Right lobe of liver (tissue), 6 donors: ENCODE measurements around the gene RPL31. TPM values are rescaled to one million over a fixed set of nuclear protein-coding genes. Genes with fewer than 3 reads are reported as not detected.

Experiments used
- ATAC-seq, 4 donors: fragments of 200-7000 bp; cut with Tn5 transposase; one replicate each; pipeline ENCODE4 v1.9.1; 2020; ENCODE audit warnings: mild to moderate bottlenecking in 4 of 4, moderate library complexity in 4 of 4
- DNase-seq, 3 donors: peaks; one replicate each; pipeline ENCODE4 v3.0.0-alpha.2; 2020
- H3K27ac ChIP-seq, 3 donors: fragments of 200-600 bp; one replicate each; pipeline ENCODE4 v1.8.0; 2022
- H3K27me3 ChIP-seq, 2 donors: fragments of 200-600 bp; one replicate each; pipeline ENCODE4 v1.8.0; 2022
- H3K36me3 ChIP-seq, 4 donors: fragments of 200-600 bp; sonication (generic) in 1 of 4; one replicate each; pipeline versions ENCODE4 v1.5.1 to v1.8.0; 2017 to 2022; ENCODE audit warnings: control low read depth in 1 of 4
- H3K4me1 ChIP-seq, 4 donors: fragments of 200-600 bp; sonication (generic) in 1 of 4; one replicate each; pipeline versions ENCODE4 v1.5.1 to v1.8.0; 2017 to 2022; ENCODE audit warnings: control low read depth in 1 of 4
- H3K4me3 ChIP-seq, 3 donors: fragments of 200-600 bp; one replicate each; pipeline ENCODE4 v1.8.0; 2022
- H3K9me3 ChIP-seq, 4 donors: fragments of 200-600 bp; sonication (generic) in 1 of 4; one replicate each; pipeline versions ENCODE4 v1.5.1 to v1.8.0; 2017 to 2022; ENCODE audit warnings: control low read depth in 1 of 4
- POLR2A ChIP-seq: fragments of 450-650 bp; IDR thresholded peaks from one replicate; pipeline ENCODE4 v1.6.1; 2017; ENCODE audit warnings: antibody characterized with exemption, mild to moderate bottlenecking
- WGBS: methylation state at CpG from one replicate; pipeline ENCODE4 v1.1.6; 2018; ENCODE audit warnings: low coverage, low lambda C conversion rate; ENCODE audit not compliant: insufficient coverage; ENCODE audit errors: missing lambda C conversion rate; 5-methylcytosine and 5-hydroxymethylcytosine counted together
- intact Hi-C, 2 donors: fragments of 100-400 bp; cut with DNase I; formaldehyde crosslinking; loops; one replicate each; pipeline versions ENCODE4 v1.11.2 to v1.14.1; 2022
- total RNA-seq, 6 experiments: library from RNA; depleted of rRNA in 2 of 6; stranded (reverse); fragments of >200 nt in 2 of 6; fragmentation: NEBNext Ultra II Directional in 3 of 6; extraction: Animal tissue kit (Norgen Biotek cat#: 25700) in 3 of 6; gene quantifications; one replicate each; pipeline versions ENCODE4 v1.1.0 to v1.2.4, GENCODE V29; 2016 to 2023
- TF ChIP-seq, protein P1 (sequence below), 4 donors: fragments of 200-600 bp in 3 of 4; fragments of 450-650 bp in 1 of 4; IDR thresholded peaks; one replicate each; pipeline versions ENCODE4 v1.5.1 to v1.8.0; 2016 to 2022; ENCODE audit warnings: antibody characterized with exemption in 4 of 4, mild to moderate bottlenecking in 2 of 4
- donor health status: DM: no; HTN: yes; CAD: no.
- donor health status: DM: no; HTN: no; CAD: no.
- donor health status: DM: no; HTN: no; CAD: no.
- donor health status: DM: no; HTN: yes; CAD: no.
- donor health status: DM: no; HTN: yes; CAD: no.

Gene RPL31
- total RNA-seq, 6 experiments from 2014 or later: 363 to 497 (median 443) TPM

- WGBS: 90% methylated on average over 9 of the region's 12 CpGs
- ATAC-seq (no peak), DNase-seq (no peak)
- Histone ChIP-seq H3K27ac (no peak overlapping the region), H3K9me3 (no peaks in the 10 kb centered on the region), H3K4me3 (no peak overlapping the region), H3K27me3 (no peaks in the 10 kb centered on the region), H3K4me1 (no peaks in the 10 kb centered on the region), H3K36me3 (peaks cover 0 to 25% (median 2%) of the 10 kb centered on the region in 4 donors)
- no peak for TF ChIP-seq POLR2A
- intact Hi-C loops: loop anchor here (5.0 to 10.0 kb wide), 3 partner anchors 253 to 365 kb away; no protein-coding TSS in a partner anchor
These were observed 22.0 kb upstream of the RPL31 start for GRCh38 chr2:100980046-100980445.

DNA sequence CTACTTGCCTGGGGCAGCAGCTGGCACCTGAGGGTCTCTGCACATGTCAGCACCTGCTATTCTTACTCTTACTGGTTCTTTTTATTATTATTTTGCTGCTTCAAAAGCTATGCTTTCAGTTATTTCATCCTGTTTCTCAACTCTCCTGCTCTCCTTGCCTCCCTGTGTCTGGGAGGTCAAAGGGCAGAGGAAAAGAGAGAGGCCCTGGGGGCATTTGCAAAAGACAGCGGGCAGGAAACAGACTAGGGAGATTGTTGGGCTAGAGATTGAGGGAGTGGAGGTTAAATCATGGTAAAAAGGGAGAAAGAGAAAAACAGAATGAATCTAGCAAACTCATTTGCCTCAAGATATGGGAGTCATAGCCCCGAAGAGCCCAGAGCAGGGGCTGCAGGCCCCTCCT lies 21.1 kb upstream of the RPL31 start:
- DNase-seq: no peak

GRCh38 chr2:100982431-100982861 lies 19.6 kb upstream of the RPL31 start:
- 66% methylated on average over 5 of the region's 8 CpGs for WGBS
- no peaks in the 10 kb centered on the region for H3K4me1 ChIP-seq
- H3K4me3 ChIP-seq: no peak overlapping the region
- intact Hi-C loops: loop anchor here (5.0 to 10.0 kb wide), 3 partner anchors 255 to 368 kb away; no protein-coding TSS in a partner anchor
- H3K9me3 ChIP-seq: no peaks in the 10 kb centered on the region
- TF ChIP-seq, protein P1, sequence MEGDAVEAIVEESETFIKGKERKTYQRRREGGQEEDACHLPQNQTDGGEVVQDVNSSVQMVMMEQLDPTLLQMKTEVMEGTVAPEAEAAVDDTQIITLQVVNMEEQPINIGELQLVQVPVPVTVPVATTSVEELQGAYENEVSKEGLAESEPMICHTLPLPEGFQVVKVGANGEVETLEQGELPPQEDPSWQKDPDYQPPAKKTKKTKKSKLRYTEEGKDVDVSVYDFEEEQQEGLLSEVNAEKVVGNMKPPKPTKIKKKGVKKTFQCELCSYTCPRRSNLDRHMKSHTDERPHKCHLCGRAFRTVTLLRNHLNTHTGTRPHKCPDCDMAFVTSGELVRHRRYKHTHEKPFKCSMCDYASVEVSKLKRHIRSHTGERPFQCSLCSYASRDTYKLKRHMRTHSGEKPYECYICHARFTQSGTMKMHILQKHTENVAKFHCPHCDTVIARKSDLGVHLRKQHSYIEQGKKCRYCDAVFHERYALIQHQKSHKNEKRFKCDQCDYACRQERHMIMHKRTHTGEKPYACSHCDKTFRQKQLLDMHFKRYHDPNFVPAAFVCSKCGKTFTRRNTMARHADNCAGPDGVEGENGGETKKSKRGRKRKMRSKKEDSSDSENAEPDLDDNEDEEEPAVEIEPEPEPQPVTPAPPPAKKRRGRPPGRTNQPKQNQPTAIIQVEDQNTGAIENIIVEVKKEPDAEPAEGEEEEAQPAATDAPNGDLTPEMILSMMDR (IDR thresholded peaks at IDR 0.05): no peak
- TF ChIP-seq POLR2A: no peak
- ATAC-seq (no peak), DNase-seq (no peak)
- no peak overlapping the region for H3K27ac ChIP-seq
- H3K27me3 ChIP-seq: no peaks in the 10 kb centered on the region
- H3K36me3 ChIP-seq: peaks cover 0 to 9% (median 0%) of the 10 kb centered on the region in 4 donors

More for the DNA sequence above, 21.1 kb upstream of the RPL31 start:
- H3K36me3 ChIP-seq: peaks cover 0 to 17% (median 0%) of the 10 kb centered on the region in 4 donors
- no peak overlapping the region for H3K27ac ChIP-seq
- no peak overlapping the region for H3K4me3 ChIP-seq
- no peaks in the 10 kb centered on the region for H3K4me1 ChIP-seq
- ATAC-seq: no peak
- whole genome bisulfite sequencing: 76% methylated on average over 2 of the region's 2 CpGs
- no peak for TF ChIP-seq POLR2A
- TF ChIP-seq, protein P1 (IDR thresholded peaks at IDR 0.05): no peak
- H3K27me3 ChIP-seq: no peaks in the 10 kb centered on the region
- intact Hi-C loops: loop anchor here (5.0 to 10.0 kb wide), 3 partner anchors 254 to 366 kb away; no protein-coding TSS in a partner anchor
- no peaks in the 10 kb centered on the region for H3K9me3 ChIP-seq

DNA sequence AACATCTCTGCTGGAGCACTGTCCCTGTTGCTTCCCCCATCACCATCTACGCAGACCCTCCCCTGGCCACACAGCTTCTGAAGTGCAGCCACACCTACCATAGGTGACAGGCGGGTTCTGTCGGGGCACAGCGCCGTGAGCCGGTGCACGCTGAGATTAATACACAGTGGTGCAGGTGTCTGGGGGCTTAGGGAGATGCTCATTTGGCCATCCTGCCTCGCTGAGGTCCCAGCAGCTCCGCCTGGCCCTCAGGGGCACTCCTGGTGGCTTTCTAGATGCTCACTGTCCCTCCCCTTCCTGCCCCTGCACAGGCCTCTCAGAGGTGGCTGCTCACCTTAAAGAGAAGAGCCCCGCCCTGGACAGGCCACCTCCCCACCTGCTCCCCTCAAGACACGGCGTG lies 18.9 kb upstream of the RPL31 start:
- no peaks in the 10 kb centered on the region for H3K27me3 ChIP-seq
- no peak for TF ChIP-seq POLR2A
- TF ChIP-seq, protein P1 (IDR thresholded peaks at IDR 0.05): no peak
- 92% methylated on average over 9 of the region's 12 CpGs for WGBS
- DNase-seq (no peak), ATAC-seq (peak in 2 of 4 donors; percentile 6)
- intact Hi-C loops: loop anchor here (5.0 to 10.0 kb wide), 3 partner anchors 256 to 368 kb away; no protein-coding TSS in a partner anchor
- H3K4me1 ChIP-seq: no peaks in the 10 kb centered on the region
- no peak overlapping the region for H3K4me3 ChIP-seq
- H3K9me3 ChIP-seq: no peaks in the 10 kb centered on the region
- H3K36me3 ChIP-seq: peaks cover 0 to 6% (median 0%) of the 10 kb centered on the region in 4 donors
- H3K27ac ChIP-seq: peak overlapping the region in 1 of 3 donors; percentile 47

DNA sequence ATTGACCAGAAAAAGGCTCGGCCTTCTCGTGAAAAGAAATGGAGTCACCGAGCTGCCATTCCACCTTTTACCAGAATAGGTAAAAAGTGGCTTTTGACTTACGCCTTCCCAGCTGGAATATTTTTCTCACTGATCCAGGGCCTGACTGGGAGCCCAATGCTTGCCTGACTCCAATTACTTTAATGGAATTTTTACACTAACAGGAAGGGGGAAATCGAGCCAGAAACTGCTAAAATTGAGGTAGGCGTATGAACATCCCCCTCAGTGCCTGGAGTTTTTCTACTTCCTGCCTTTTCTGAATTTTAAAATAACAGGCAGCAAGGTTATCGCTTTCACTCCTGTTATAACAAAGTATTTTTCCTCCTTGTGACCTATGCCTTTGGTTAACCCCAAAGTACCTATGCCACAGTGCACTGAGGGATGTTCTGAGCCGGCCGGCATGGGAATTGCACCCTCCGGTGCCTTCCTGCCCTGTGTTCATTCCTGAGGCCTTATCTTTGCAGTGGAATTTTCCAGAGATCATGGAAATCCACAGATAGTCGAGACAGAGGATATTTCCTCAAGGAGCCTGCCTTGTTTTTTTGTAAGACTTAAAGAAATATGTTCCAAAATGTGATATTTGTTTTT lies 18.3 kb upstream of the RPL31 start:
- H3K36me3 ChIP-seq: peaks cover 0 to 6% (median 0%) of the 10 kb centered on the region in 4 donors
- DNase-seq (no peak), ATAC-seq (peak; percentile 59 to 80 (median 70))
- H3K27ac ChIP-seq: peak overlapping the region in 1 of 3 donors; percentile 47
- intact Hi-C loops: loop anchor here (5.0 to 10.0 kb wide), 3 partner anchors 256 to 369 kb away; no protein-coding TSS in a partner anchor
- WGBS: 62% methylated on average over 11 of the region's 11 CpGs
- H3K4me3 ChIP-seq: no peak overlapping the region
- TF ChIP-seq, protein P1 (IDR thresholded peaks at IDR 0.05): peak in 1 of 4 donors; percentile 9
- TF ChIP-seq POLR2A: no peak
- no peaks in the 10 kb centered on the region for H3K4me1 ChIP-seq
- no peaks in the 10 kb centered on the region for H3K27me3 ChIP-seq
- H3K9me3 ChIP-seq: no peaks in the 10 kb centered on the region
